ENCODE results near the gene INPP4B. TPM values are rescaled to one million over a fixed set of nuclear protein-coding genes. Genes with fewer than 3 reads are reported as not detected.
A peak's percentile ranks its signal among the peaks of the same experiment; 100 is the strongest.

INPP4B gene
- total RNA-seq, 2 experiments from 2014 or later: 23.5 to 29.7 TPM

DNA sequence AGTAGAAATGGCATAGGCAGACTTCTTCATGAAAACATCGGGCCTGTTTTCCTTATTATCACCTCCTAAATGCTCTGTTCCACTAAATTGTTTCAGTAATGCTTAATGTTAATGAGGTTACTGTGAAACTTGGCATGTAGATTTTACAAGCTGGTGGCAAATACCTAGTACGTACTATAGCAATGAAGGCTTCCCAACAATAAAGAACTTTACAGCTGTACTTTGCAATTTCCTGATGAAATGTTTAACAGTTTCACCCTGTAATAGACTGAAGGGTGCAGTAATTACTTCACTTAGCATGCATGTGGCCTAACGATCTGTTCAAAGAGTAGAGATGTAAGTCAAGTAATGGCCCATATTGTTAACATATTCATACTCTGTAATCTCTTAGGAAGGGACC, 685.0 kb downstream of the INPP4B start:
- Mint-ChIP-seq H3K27ac (no peak overlapping the region), H3K27me3 (no peaks in the 10 kb centered on the region), H3K9me3 (ENCODE audit: low read depth) (no peaks in the 10 kb centered on the region), H3K36me3 (peaks cover 34% of the 10 kb centered on the region), H3K4me1 (peaks cover 7% of the 10 kb centered on the region), H3K4me3 (no peak overlapping the region)
- CTCF ChIA-PET: no interaction called here
- no peak for DNase-seq
- no peak for ATAC-seq

DNA sequence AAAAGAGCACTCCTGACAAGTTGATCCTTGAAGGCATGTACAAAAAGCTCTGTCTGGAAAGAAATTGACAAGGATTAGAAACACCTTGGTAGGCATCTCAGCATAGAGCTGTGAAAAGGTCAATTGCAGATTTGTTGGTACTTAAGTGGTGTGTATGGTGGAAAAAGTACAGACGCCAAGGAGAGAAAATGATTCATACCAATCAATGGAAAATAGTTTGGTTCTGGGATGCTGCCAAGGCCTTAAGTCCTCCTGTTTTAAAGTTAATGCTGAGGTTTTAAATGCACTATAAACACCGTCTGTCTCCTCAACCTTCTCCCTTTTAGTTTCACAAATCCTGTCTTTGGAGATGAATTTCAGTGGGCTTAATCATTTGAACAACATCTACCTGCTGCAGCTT, 685.6 kb downstream of the INPP4B start:
- H3K27me3 Mint-ChIP-seq: no peaks in the 10 kb centered on the region
- peaks cover 31% of the 10 kb centered on the region for H3K36me3 Mint-ChIP-seq
- no peaks in the 10 kb centered on the region for H3K9me3 Mint-ChIP-seq (ENCODE audit: low read depth)
- no peak overlapping the region for H3K27ac Mint-ChIP-seq
- peaks cover 6% of the 10 kb centered on the region for H3K4me1 Mint-ChIP-seq
- no peak for ATAC-seq
- CTCF ChIA-PET: no interaction called here
- no peak overlapping the region for H3K4me3 Mint-ChIP-seq
- no peak for DNase-seq

DNA sequence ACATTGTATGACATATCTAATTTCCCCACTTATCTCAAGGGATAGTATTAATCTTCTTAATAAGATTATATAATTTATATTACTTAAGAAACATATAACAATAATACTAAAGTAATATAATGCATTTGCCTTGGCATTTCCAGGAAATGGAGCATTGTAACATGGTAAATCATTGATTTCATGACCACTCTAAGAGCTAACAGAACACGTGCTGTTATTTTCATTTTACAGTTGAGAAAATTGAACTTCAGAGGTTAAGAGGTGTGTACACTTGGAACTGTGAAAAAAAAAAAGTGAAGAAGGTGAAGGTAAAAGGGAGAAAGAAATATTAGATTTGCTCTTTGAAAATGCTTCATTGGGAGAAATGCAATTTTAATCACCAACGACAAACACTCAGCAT, 687.1 kb downstream of the INPP4B start:
- H3K36me3 Mint-ChIP-seq: peaks cover 30% of the 10 kb centered on the region
- DNase-seq (no peak), ATAC-seq (no peak)
- H3K4me3 Mint-ChIP-seq: no peak overlapping the region
- CTCF ChIA-PET: no interaction called here
- no peaks in the 10 kb centered on the region for H3K9me3 Mint-ChIP-seq (ENCODE audit: low read depth)
- H3K27ac Mint-ChIP-seq: no peak overlapping the region
- H3K27me3 Mint-ChIP-seq: no peaks in the 10 kb centered on the region
- no peaks in the 10 kb centered on the region for H3K4me1 Mint-ChIP-seq

DNA sequence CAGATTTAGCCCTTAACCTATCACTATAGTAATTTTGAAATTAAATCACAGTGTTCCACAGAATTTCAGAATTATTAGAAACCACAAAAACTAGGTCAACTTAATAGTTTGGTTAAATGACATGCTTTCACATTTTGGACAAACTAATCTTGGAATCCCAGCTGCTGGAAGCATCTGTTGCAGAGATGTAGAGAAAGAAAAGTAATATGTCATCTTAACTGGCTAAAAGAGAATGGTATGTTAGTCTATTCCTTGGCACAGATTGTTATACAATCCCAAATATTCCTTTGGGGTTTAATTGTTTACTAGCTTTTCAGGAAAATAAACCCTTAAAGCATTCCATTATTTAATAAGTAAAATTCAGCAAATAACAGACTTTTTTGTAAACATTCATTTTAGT, 689.8 kb downstream of the INPP4B start:
- H3K4me3 Mint-ChIP-seq: no peak overlapping the region
- DNase-seq (no peak), ATAC-seq (no peak)
- CTCF ChIA-PET: no interaction called here
- H3K36me3 Mint-ChIP-seq: peaks cover 23% of the 10 kb centered on the region
- H3K27me3 Mint-ChIP-seq: no peaks in the 10 kb centered on the region
- no peaks in the 10 kb centered on the region for H3K4me1 Mint-ChIP-seq
- H3K9me3 Mint-ChIP-seq (ENCODE audit: low read depth): no peaks in the 10 kb centered on the region
- no peak overlapping the region for H3K27ac Mint-ChIP-seq

DNA sequence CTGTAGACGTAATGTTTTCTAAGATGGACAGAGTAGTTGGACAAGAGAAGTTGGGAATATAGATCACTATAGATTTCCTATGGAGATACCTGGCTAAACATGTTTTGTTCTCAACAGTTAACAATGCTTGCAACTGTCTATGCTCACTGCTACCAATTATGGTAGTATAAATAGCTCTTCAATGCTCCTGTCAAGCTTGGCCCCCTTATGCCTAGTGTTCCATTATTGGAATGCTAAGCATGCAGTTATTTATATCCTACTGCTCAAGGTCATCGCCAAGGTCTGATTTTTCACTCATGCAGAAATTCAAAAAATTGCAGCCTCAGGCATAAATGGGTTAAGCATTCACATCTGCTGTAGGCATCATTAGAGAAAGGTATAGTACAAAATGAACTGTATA, 690.8 kb downstream of the INPP4B start:
- H3K27me3 Mint-ChIP-seq: no peaks in the 10 kb centered on the region
- ATAC-seq (no peak), DNase-seq (no peak)
- peaks cover 19% of the 10 kb centered on the region for H3K36me3 Mint-ChIP-seq
- no peak overlapping the region for H3K4me3 Mint-ChIP-seq
- CTCF ChIA-PET: no interaction called here
- no peaks in the 10 kb centered on the region for H3K9me3 Mint-ChIP-seq (ENCODE audit: low read depth)
- H3K27ac Mint-ChIP-seq: no peak overlapping the region
- H3K4me1 Mint-ChIP-seq: no peaks in the 10 kb centered on the region

DNA sequence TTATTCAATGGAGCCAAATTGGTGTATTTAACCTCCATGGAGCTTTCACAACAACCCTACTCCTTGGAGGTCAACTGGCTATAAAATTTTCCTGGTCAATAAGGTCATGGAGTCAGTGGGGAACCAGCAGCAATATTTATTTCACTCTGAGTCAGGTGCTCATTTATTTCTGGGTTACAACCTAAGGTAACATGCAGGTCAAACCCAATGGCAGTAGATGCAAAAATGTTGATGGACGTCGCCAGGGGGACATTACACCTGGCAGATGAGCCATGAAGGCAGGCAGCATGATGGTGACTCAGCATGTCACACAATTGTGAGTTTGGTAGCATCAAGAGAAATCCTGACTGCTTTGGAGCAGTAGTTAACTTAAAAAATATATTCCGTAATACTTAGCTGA, 695.6 kb downstream of the INPP4B start:
- Mint-ChIP-seq H3K36me3 (peaks cover 6% of the 10 kb centered on the region), H3K9me3 (ENCODE audit: low read depth) (no peaks in the 10 kb centered on the region), H3K4me1 (no peaks in the 10 kb centered on the region), H3K27me3 (no peaks in the 10 kb centered on the region), H3K27ac (no peak overlapping the region), H3K4me3 (no peak overlapping the region)
- CTCF ChIA-PET: no interaction called here
- ATAC-seq (no peak), DNase-seq (no peak)

DNA sequence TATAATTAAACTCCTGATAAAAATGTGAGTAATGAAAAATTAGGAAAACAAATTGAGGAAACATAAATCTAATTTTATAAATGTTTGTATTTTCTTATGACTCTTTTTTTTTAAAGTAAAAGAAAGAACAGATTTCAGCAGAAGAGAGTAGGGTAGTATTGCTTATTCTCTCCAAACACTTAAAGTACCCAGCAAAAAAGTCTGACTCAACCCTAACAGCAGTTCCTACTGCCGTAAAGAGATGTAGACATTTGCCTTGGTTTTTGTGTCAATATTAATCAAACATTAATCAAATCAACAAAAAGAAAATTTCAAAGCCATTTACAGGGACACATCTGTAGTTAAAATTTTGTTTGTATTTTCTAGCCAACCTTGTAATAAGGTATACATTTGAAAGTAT, 701.3 kb downstream of the INPP4B start:
- no peak for DNase-seq
- Mint-ChIP-seq H3K4me3 (no peak overlapping the region), H3K27me3 (no peaks in the 10 kb centered on the region), H3K36me3 (peaks cover 18% of the 10 kb centered on the region), H3K4me1 (peaks cover 10% of the 10 kb centered on the region), H3K27ac (no peak overlapping the region), H3K9me3 (ENCODE audit: low read depth) (no peaks in the 10 kb centered on the region)
- CTCF ChIA-PET: no interaction called here
- ATAC-seq: no peak

DNA sequence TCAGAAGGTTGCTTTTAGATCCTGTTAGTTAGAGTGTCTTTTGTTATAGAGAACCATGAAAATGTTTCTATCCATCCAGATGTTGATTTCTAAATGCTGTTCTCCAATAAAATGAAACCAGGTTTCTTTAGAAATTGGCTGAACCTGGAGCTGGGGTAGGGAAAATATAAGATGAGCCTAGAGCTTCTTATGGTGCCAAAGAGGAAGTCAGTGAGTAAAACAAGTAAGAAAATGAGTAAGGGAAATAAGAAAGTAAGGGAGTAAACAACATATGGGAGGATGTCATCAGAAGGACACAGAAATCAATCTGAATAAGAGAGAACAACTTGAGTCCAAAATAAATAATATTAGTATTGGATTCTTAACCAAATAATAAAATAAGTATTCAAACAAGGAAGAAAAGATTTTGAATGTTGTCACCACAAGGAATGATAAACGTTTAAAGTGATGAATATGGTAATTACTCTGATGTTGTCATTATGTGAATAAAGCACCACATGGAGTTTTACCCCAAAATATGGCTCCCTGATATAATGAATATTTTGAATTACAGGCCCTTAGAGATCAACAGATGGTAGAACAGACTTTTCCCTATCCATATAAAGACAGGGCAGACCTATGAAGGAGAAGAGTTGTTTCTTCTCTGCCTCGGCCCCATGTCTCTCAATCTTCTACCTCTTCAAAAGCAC, 703.6 kb downstream of the INPP4B start:
- H3K4me3 Mint-ChIP-seq: no peak overlapping the region
- H3K27me3 Mint-ChIP-seq: no peaks in the 10 kb centered on the region
- peak overlapping the region; percentile 60 for H3K27ac Mint-ChIP-seq
- H3K36me3 Mint-ChIP-seq: peaks cover 26% of the 10 kb centered on the region
- CTCF ChIA-PET: no interaction called here
- peak; percentile 27 for ATAC-seq
- no peaks in the 10 kb centered on the region for H3K9me3 Mint-ChIP-seq (ENCODE audit: low read depth)
- peaks cover 10% of the 10 kb centered on the region for H3K4me1 Mint-ChIP-seq
- DNase-seq: no peak

DNA sequence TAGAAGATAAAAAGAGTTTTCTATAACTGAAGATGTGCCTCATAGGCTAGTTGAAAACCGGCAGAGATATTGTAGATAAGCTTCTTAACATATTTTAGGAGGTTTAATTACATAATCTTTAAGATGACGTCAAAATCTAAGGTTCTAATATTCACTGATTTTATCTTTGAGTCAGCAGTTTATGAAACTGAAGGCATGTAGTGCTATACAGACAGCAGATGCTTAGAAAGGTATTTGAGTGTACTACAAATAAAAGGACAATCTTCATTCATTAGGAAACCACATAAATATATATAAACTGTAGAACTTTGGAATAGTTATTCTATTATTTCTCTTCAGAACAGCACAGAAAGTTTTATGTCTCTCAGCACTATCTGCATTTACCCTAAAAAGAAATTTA, 704.9 kb downstream of the INPP4B start:
- DNase-seq: no peak
- CTCF ChIA-PET: no interaction called here
- peaks cover 28% of the 10 kb centered on the region for H3K36me3 Mint-ChIP-seq
- ATAC-seq: no peak
- H3K27ac Mint-ChIP-seq: no peak overlapping the region
- no peak overlapping the region for H3K4me3 Mint-ChIP-seq
- peaks cover 10% of the 10 kb centered on the region for H3K4me1 Mint-ChIP-seq
- no peaks in the 10 kb centered on the region for H3K9me3 Mint-ChIP-seq (ENCODE audit: low read depth)
- no peaks in the 10 kb centered on the region for H3K27me3 Mint-ChIP-seq

DNA sequence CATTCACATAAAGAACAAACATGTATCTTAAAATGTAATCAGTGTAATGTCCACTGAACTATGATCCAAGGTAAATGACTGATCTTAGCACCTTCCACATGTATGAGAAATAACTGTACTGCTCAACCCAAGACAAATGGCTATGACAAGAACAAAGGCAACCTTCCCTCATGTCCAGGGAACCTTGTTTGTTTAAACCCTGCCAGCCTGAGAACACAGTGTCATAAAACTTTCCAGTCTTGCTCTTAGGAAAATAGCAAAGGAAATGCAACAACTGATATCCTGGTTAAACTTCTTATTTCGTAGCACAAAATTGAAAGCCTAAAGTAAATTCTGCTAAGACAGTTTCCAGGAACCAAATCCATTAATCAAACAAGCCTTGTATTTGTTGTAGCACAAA, 715.4 kb downstream of the INPP4B start:
- Mint-ChIP-seq H3K27ac (no peak overlapping the region), H3K4me3 (no peak overlapping the region), H3K27me3 (no peaks in the 10 kb centered on the region), H3K9me3 (ENCODE audit: low read depth) (no peaks in the 10 kb centered on the region), H3K36me3 (peaks cover 2% of the 10 kb centered on the region), H3K4me1 (peaks cover 2% of the 10 kb centered on the region)
- CTCF ChIA-PET: no interaction called here
- no peak for ATAC-seq
- DNase-seq: no peak

DNA sequence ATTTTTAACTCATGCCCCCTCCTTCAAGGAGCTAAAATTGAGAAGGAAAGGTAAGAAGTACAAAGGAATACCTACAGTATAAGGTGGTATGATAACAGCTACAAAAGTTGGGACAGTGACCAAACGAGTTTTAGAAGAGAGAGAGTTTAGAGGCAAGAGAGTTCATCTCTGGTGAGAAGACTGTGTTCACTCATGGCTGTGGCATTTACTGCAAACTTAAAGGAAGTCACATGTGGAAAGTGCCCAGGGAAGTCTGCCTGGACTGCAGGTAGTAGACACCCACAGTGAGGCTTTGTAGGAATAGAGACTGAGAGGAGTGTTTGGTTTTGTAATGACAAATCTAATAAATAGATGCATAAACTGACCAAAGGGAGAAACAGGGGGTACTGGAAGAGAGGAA, 716.2 kb downstream of the INPP4B start:
- H3K9me3 Mint-ChIP-seq (ENCODE audit: low read depth): no peaks in the 10 kb centered on the region
- H3K36me3 Mint-ChIP-seq: no peaks in the 10 kb centered on the region
- CTCF ChIA-PET: no interaction called here
- H3K27ac Mint-ChIP-seq: no peak overlapping the region
- peaks cover 2% of the 10 kb centered on the region for H3K4me1 Mint-ChIP-seq
- no peak overlapping the region for H3K4me3 Mint-ChIP-seq
- H3K27me3 Mint-ChIP-seq: no peaks in the 10 kb centered on the region
- no peak for DNase-seq
- no peak for ATAC-seq

DNA sequence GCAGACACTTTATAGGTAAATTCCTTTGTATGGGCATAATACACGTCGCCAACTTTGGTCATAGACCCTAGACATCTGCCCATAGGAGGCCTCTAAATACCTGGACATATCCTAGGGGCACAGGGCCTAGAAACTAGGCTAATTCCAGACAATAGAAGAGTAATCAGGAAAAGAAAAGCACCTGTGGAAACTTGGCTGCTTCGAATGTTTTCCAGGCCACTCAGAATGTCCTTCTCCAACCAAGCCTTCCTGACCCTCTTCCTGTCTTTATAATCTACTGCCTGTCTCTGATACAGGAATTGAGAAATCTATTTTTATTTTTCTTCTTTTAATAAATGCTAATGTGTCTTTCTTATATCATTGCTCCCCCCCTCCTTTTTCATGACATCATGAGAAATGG, 716.6 kb downstream of the INPP4B start:
- no peak for ATAC-seq
- H3K36me3 Mint-ChIP-seq: no peaks in the 10 kb centered on the region
- H3K4me3 Mint-ChIP-seq: no peak overlapping the region
- CTCF ChIA-PET: no interaction called here
- no peaks in the 10 kb centered on the region for H3K27me3 Mint-ChIP-seq
- DNase-seq: no peak
- H3K27ac Mint-ChIP-seq: no peak overlapping the region
- H3K4me1 Mint-ChIP-seq: peaks cover 2% of the 10 kb centered on the region
- no peaks in the 10 kb centered on the region for H3K9me3 Mint-ChIP-seq (ENCODE audit: low read depth)

DNA sequence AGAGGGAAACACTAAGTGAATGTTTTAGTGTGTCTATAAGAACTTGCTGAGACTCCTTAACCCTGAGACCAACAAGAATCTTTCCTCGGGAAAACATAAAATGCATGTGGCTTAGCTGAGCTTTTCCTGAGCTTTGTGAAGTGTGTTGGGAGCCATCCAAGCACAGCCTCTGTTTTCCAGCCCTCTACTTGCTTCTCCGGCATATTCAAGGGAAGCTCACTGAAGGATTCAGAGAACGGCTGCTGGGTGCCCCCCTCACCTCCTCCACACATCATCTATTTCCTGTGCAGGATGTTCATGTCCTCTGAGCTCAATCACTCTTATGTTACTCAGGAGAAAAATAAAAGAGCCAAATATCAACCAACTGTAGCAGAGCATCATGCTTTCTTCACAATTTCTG, 717.6 kb downstream of the INPP4B start:
- Mint-ChIP-seq H3K9me3 (ENCODE audit: low read depth) (no peaks in the 10 kb centered on the region), H3K27me3 (no peaks in the 10 kb centered on the region), H3K36me3 (no peaks in the 10 kb centered on the region), H3K4me1 (peaks cover 2% of the 10 kb centered on the region), H3K4me3 (no peak overlapping the region), H3K27ac (no peak overlapping the region)
- DNase-seq: no peak
- ATAC-seq: no peak
- CTCF ChIA-PET: interaction anchor here (0.6 to 1.2 kb wide), 2 partner anchors 225 to 230 kb away, joined by 3 to 4 read pairs; no protein-coding TSS in a partner anchor

DNA sequence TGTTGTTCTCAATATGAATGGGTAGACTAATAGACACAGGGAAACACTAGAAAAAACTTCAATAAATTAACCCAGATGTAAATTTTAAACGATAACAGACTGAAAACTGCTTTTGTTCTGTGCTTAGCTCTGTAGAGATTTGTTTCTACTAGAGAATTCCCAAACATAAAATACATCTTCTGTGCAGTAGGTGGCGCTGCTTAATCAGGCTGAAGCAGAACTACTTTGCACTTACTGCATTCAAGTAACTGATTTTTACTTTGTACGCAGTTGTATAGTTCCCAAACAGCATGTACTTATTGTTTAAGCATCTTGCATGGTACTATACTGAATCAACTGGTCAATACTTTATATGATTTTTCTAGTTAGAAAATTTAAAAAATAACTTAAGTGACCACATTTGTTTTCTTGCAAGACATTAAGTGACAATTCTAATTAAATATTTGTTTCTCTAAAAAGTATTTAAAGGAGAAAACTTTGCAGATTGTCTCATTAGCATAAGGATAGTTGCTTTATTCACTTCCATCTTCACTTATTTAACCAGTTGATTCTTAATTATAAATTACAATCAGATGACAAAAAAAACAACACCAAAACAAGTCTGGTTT, 719.1 kb downstream of the INPP4B start:
- DNase-seq (peak; percentile 61), ATAC-seq (no peak)
- Mint-ChIP-seq H3K9me3 (ENCODE audit: low read depth) (no peaks in the 10 kb centered on the region), H3K27ac (no peak overlapping the region), H3K27me3 (no peaks in the 10 kb centered on the region), H3K4me1 (peaks cover 2% of the 10 kb centered on the region), H3K36me3 (peaks cover 3% of the 10 kb centered on the region), H3K4me3 (no peak overlapping the region)
- CTCF ChIA-PET: interaction anchor here (0.6 to 1.0 kb wide), 6 partner anchors 11 to 600 kb away, joined by 3 to 4 read pairs (median 4); no protein-coding TSS in a partner anchor

Measured in activated CD8-positive, alpha-beta memory T cell treated with anti-CD3 and anti-CD28 coated beads, Interleukin-2, amount 10 ng/mL, durations not matched to agents 7 days and 5 days (primary cell).